Measurements from ENCODE around the gene OBSCN.

OBSCN gene

DNA sequence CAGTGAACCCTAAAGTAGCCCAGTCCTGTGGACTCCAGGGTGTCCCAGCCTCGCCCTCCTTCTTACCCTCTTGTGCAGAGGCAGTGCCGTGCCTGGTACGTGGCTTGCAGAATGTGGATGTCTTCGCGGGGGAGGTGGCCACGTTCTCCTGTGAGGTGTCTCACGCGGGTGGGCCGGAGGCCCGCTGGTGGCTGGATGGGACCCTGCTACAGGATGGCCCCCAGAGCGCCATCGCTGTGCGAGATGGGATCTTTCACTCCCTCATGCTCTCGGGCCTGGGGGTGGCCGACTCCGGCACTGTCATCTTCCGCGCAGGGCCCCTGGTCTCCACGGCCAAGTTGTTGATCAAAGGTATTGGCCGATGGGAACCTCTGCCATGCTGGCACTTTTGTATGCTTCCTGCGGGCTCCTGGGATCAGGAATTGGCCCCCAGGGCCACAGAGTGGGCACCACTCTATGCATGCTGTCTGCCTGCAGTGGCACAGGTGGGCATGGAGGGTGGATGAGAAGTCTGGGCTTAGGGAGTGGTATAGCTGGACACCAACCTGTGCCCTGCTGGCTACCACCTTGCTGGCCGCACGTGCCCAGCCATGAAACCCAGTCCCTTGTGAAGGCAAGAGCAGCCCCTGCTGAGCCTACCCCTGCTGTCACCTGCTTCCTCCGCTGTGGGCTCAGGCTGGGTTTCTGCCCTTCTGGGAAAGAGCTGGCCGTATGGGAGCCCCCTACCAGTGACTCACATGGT is 105.9 kb downstream of the OBSCN start:
- ChIA-PET POLR2A (no interaction called here), CTCF (no interaction called here)
- DNase-seq (ENCODE audit: extremely low spot score), result no peak
- TF ChIP-seq HDGF (IDR thresholded peaks at IDR 0.05; ENCODE audit: borderline replicate concordance) (no peak), LEF1 (IDR thresholded peaks at IDR 0.05; ENCODE audit: borderline replicate concordance) (no peak), BHLHE40 (IDR thresholded peaks at IDR 0.05; ENCODE audit: borderline replicate concordance) (no peak), SP1 (IDR thresholded peaks at IDR 0.05) (no peak), L3MBTL2 (conservative IDR thresholded peaks at IDR 0.05) (no peak), ELF4 (IDR thresholded peaks at IDR 0.05) (no peak), FOXM1 (IDR thresholded peaks at IDR 0.05; ENCODE audit: borderline replicate concordance) (no peak), SUZ12 (IDR thresholded peaks at IDR 0.05) (no peak), NFRKB (IDR thresholded peaks at IDR 0.05) (no peak), TARDBP (IDR thresholded peaks at IDR 0.05) (no peak), ARNT (IDR thresholded peaks at IDR 0.05) (no peak), CTBP1 (IDR thresholded peaks at IDR 0.05; ENCODE audit: borderline replicate concordance) (no peak), ZNF384 (IDR thresholded peaks at IDR 0.05) (no peak)
- TF ChIP-seq, protein P1, sequence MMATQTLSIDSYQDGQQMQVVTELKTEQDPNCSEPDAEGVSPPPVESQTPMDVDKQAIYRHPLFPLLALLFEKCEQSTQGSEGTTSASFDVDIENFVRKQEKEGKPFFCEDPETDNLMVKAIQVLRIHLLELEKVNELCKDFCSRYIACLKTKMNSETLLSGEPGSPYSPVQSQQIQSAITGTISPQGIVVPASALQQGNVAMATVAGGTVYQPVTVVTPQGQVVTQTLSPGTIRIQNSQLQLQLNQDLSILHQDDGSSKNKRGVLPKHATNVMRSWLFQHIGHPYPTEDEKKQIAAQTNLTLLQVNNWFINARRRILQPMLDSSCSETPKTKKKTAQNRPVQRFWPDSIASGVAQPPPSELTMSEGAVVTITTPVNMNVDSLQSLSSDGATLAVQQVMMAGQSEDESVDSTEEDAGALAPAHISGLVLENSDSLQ (IDR thresholded peaks at IDR 0.05), result no peak

DNA sequence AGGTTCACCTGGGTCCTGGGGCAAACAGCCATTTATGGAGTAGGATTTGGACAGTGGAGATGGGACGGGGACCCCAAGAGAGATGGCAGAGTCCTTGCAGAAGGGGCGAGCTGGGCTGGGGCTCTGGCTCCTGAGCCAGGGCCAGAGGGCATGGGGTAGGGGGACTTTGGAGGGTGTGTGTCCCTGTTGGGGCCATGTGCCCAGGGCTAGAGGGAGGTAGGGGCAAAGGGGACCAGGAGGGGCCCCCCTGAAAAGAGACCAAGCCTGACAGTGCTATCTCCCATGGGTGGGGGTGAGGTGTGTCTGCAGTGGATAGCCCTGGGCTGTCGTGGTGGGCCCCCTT is 106.4 kb downstream of the OBSCN start:
- ChIA-PET POLR2A (no interaction called here), CTCF (no interaction called here)
- no peak for DNase-seq (ENCODE audit: extremely low spot score)
- no peak for TF ChIP-seq SP1 (IDR thresholded peaks at IDR 0.05)
- no peak for TF ChIP-seq HDGF (IDR thresholded peaks at IDR 0.05; ENCODE audit: borderline replicate concordance)
- TF ChIP-seq LEF1 (IDR thresholded peaks at IDR 0.05; ENCODE audit: borderline replicate concordance), result no peak
- TF ChIP-seq, protein P1 (IDR thresholded peaks at IDR 0.05), result no peak

DNA sequence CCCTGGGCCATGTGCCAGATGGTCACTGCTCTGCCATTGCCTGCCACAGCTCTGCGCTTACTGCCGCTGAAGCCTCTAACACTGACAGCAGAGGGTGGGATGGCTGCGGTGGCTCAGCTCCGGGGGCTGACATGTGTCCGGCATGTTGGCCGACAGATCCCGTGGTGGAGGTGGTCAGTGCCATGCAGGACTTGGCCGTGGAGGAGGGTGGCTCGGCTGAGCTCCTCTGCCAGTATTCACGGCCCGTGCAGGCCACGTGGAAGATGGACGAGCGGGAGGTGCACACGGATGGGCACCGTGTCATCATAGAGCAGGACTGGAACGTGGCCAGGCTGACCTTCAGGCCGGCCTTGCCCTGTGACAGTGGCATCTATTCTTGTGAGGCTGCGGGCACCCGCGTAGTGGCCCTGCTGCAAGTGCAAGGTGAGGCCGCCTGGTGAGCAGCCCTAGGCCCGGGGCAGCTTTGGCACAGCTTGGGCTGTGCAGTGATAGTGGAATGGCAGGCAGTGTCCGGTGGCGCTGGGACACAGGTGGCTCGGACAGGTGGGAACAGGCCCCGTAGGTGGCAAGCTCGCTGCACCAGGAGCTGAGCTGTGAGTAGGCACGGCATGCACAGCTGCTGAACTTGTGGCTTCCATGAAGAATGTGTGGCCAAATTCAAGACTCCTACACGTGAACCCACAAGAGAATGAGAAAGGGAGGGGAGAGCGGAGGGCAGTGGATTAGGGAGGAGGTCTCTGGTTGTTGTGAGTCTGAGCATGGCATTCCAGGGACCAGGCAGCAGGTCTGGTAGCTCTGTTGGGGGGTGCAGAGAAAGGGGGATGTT is 107.0 kb downstream of the OBSCN start:
- no peak for DNase-seq (ENCODE audit: extremely low spot score)
- TF ChIP-seq ARNT (IDR thresholded peaks at IDR 0.05), result no peak
- TF ChIP-seq NFRKB (IDR thresholded peaks at IDR 0.05), result no peak
- TF ChIP-seq LEF1 (IDR thresholded peaks at IDR 0.05; ENCODE audit: borderline replicate concordance), result no peak
- ChIA-PET CTCF (no interaction called here), POLR2A (no interaction called here)

DNA sequence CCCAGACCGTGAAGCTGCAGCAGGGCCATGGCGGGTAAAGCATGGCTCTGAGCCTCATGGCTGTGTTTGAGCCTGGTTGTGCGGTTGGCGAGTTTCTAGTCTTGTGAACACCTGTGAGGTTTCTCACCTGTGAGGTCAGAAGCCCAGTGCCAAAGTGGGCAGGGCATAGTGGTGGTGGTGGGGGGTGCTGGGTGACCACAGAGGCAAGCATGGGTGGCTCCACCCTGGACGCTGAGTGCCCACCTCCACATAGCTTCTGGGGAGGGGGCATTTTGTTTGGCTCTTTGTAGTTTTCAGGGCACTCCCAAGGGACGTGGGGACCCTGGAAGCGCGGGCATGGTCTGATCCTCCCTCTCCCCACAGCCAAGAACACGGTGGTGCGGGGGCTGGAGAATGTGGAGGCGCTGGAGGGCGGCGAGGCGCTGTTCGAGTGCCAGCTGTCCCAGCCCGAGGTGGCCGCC is 107.7 kb downstream of the OBSCN start:
- ChIA-PET POLR2A (no interaction called here), CTCF (no interaction called here)
- no peak for DNase-seq (ENCODE audit: extremely low spot score)
- TF ChIP-seq FOXA1 (IDR thresholded peaks at IDR 0.05), result no peak
- no peak for TF ChIP-seq ARNT (IDR thresholded peaks at IDR 0.05)
- no peak for TF ChIP-seq SP1 (IDR thresholded peaks at IDR 0.05)
- no peak for TF ChIP-seq HDGF (IDR thresholded peaks at IDR 0.05; ENCODE audit: borderline replicate concordance)
- no peak for TF ChIP-seq NFRKB (IDR thresholded peaks at IDR 0.05)
- TF ChIP-seq L3MBTL2 (conservative IDR thresholded peaks at IDR 0.05), result no peak
- TF ChIP-seq ELF4 (IDR thresholded peaks at IDR 0.05), result no peak
- no peak for TF ChIP-seq FOXK2 (IDR thresholded peaks at IDR 0.05)
- no peak for TF ChIP-seq CTBP1 (IDR thresholded peaks at IDR 0.05; ENCODE audit: borderline replicate concordance)
- no peak for TF ChIP-seq LEF1 (IDR thresholded peaks at IDR 0.05; ENCODE audit: borderline replicate concordance)
- no peak for TF ChIP-seq BHLHE40 (IDR thresholded peaks at IDR 0.05; ENCODE audit: borderline replicate concordance)
- no peak for TF ChIP-seq SUZ12 (IDR thresholded peaks at IDR 0.05)

DNA sequence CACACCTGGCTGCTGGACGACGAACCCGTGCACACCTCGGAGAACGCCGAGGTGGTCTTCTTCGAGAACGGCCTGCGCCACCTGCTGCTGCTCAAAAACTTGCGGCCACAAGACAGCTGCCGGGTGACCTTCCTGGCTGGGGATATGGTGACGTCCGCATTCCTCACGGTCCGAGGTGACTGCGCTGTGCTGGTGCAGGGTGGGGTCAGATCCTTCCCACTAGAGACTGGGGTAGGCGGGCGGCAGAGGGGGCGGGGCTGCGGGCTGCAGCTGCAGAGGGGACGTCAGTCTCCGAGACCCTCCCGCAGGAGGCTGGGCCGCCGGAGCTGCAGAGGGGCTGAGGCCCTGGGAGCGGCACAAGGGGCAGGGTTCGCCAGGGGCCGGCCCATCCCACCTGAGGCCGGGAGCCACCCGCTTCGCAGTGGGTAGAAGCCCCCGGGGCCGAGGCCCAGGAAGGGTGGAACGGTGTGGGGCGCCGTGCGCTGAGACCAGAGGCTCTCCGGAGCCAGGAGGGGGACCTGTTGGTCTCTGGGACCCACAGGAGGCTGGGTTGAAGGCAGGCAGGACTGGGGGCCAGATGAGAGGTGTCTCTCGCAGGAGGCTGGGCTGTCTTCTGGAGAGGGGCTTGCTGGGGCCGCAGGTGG is 108.2 kb downstream of the OBSCN start:
- ChIA-PET POLR2A (no interaction called here), CTCF (no interaction called here)
- DNase-seq (ENCODE audit: extremely low spot score), result no peak
- no peak for TF ChIP-seq ARNT (IDR thresholded peaks at IDR 0.05)
- no peak for TF ChIP-seq FOXM1 (IDR thresholded peaks at IDR 0.05; ENCODE audit: borderline replicate concordance)
- TF ChIP-seq HDGF (IDR thresholded peaks at IDR 0.05; ENCODE audit: borderline replicate concordance), result no peak
- no peak for TF ChIP-seq CTBP1 (IDR thresholded peaks at IDR 0.05; ENCODE audit: borderline replicate concordance)
- no peak for TF ChIP-seq TARDBP (IDR thresholded peaks at IDR 0.05)
- TF ChIP-seq, protein P1 (IDR thresholded peaks at IDR 0.05), result no peak
- no peak for TF ChIP-seq NFRKB (IDR thresholded peaks at IDR 0.05)
- TF ChIP-seq FOXK2 (IDR thresholded peaks at IDR 0.05), result no peak
- no peak for TF ChIP-seq L3MBTL2 (conservative IDR thresholded peaks at IDR 0.05)
- no peak for TF ChIP-seq ZNF384 (IDR thresholded peaks at IDR 0.05)
- TF ChIP-seq LEF1 (IDR thresholded peaks at IDR 0.05; ENCODE audit: borderline replicate concordance), result no peak
- no peak for TF ChIP-seq ELF4 (IDR thresholded peaks at IDR 0.05)
- TF ChIP-seq SP1 (IDR thresholded peaks at IDR 0.05), result no peak
- TF ChIP-seq FOXA1 (IDR thresholded peaks at IDR 0.05), result no peak
- TF ChIP-seq SUZ12 (IDR thresholded peaks at IDR 0.05), result no peak
- no peak for TF ChIP-seq BHLHE40 (IDR thresholded peaks at IDR 0.05; ENCODE audit: borderline replicate concordance)

Data from HEK293T (cell line).